Gastrocnemius medialis (tissue), 4 donors: ENCODE measurements around the gene MEN1. TPM values are rescaled to one million over a fixed set of nuclear protein-coding genes. Genes with fewer than 3 reads are reported as not detected.
"Not testable (repeated sequence)": the region's sequence is repeated elsewhere in the genome, so short reads cannot be mapped to it uniquely, and the experiment has no call there.

Experiments used
- ATAC-seq, 2 donors: fragments of 150-250 bp; one replicate each; pipeline ENCODE4 v1.9.1; 2016
- DNase-seq, 2 donors: peaks; one replicate each; pipeline ENCODE4 v3.0.0-alpha.2; 2019
- H3K27ac ChIP-seq, 4 donors: fragments of 200-600 bp; sonication (generic); 1 replicate in 1 of 4; 2 replicates in 3 of 4; pipeline ENCODE4 v1.5.1; 2016 to 2018; ENCODE audit warnings: mild to moderate bottlenecking in 2 of 4, moderate library complexity in 1 of 4
- H3K27me3 ChIP-seq, 3 donors: fragments of 200-600 bp; sonication (generic) in 2 of 3; 1 replicate in 1 of 3; 2 replicates in 2 of 3; pipeline versions ENCODE4 v1.5.1 to v1.6.0; 2016 to 2019; ENCODE audit warnings: mild to moderate bottlenecking in 1 of 3, moderate library complexity in 1 of 3
- H3K36me3 ChIP-seq, 2 donors: fragments of 200-600 bp; sonication (generic) in 1 of 2; one replicate each; pipeline ENCODE4 v1.5.1; 2017 to 2018
- H3K4me1 ChIP-seq, 2 donors: fragments of 200-600 bp; sonication (generic) in 1 of 2; one replicate each; pipeline ENCODE4 v1.5.1; 2016 to 2017; ENCODE audit warnings: mild to moderate bottlenecking in 2 of 2
- H3K4me3 ChIP-seq, 4 donors: fragments of 200-600 bp; sonication (generic) in 3 of 4; 1 replicate in 1 of 4; 2 replicates in 3 of 4; pipeline ENCODE4 v1.5.1; 2016 to 2019; ENCODE audit warnings: mild to moderate bottlenecking in 2 of 4
- H3K9me3 ChIP-seq, 3 donors: fragments of 200-600 bp; sonication (generic) in 2 of 3; 1 replicate in 1 of 3; 2 replicates in 2 of 3; pipeline ENCODE4 v1.5.1; 2016 to 2019
- CTCF ChIP-seq, 5 experiments: fragments of 450-650 bp in 3 of 5; fragments of 200-600 bp in 2 of 5; sonication (generic) in 2 of 5; IDR thresholded peaks in 4 of 5; conservative IDR thresholded peaks in 1 of 5; 1 replicate in 4 of 5; 2 replicates in 1 of 5; pipeline ENCODE4 v1.5.1; 2016 to 2019; ENCODE audit warnings: antibody characterized with exemption in 5 of 5, mild to moderate bottlenecking in 3 of 5, moderate library complexity in 3 of 5
- POLR2A ChIP-seq, 2 donors: fragments of 450-650 bp; IDR thresholded peaks; one replicate each; pipeline ENCODE4 v1.6.1; 2017; ENCODE audit warnings: antibody characterized with exemption in 2 of 2, mild to moderate bottlenecking in 2 of 2, moderate library complexity in 2 of 2
- in situ Hi-C, 4 donors: fragments of 200-750 bp; cut with MboI; loops; one replicate each; pipeline versions ENCODE4 v1.15.0 to v1.8.0; 2017; ENCODE audit warnings: low sequenced_read_pairs in 4 of 4
- intact Hi-C: fragments of 100-400 bp; cut with DNase I; formaldehyde crosslinking; loops from one replicate; pipeline ENCODE4 v1.15.1; 2023; ENCODE audit warnings: low total_unique reads
- total RNA-seq, 4 donors: library from RNA; depleted of rRNA; stranded (reverse); fragments of >200 nt; gene quantifications; one replicate each; pipeline versions ENCODE4 v1.1.0 to v1.2.3, GENCODE V29; 2016

Gene MEN1
- total RNA-seq, 4 donors from 2014 or later = 7.4 to 12.2 (median 9.8) TPM

- TF ChIP-seq POLR2A (IDR thresholded peaks at IDR 0.05) (no peak), CTCF (IDR thresholded peaks at IDR 0.05 in 4 of 5, conservative IDR thresholded peaks at IDR 0.05 in 1 of 5) (peak in 3 of 5 experiments; percentile 8 to 30 (median 22))
- DNase-seq (no peak), ATAC-seq (no peak)
- Histone ChIP-seq H3K27ac (peak overlapping the region; percentile 48 to 72 (median 58)), H3K27me3 (peaks cover 0 to 2% (median 0%) of the 10 kb centered on the region in 3 donors), H3K9me3 (no peaks in the 10 kb centered on the region), H3K36me3 (no peaks in the 10 kb centered on the region), H3K4me1 (peaks cover 58 to 63% of the 10 kb centered on the region in 2 donors), H3K4me3 (no peak overlapping the region)
- intact Hi-C loops (loop anchor here (5.0 to 10.0 kb wide), 3 partner anchors 148 to 265 kb away; partner anchors contain the start of genes ARL2, BATF2, TM7SF2 and ZNHIT2), in situ Hi-C loops (loop anchor here (5.0 kb wide), 2 partner anchors 38 to 43 kb away; no protein-coding TSS in a partner anchor)
Measured at GRCh38 chr11:64849598-64850356, 39.4 kb upstream of the MEN1 start.

- in situ Hi-C loops = loop anchor here (5.0 kb wide), 2 partner anchors 38 to 43 kb away; no protein-coding TSS in a partner anchor
- no peak for ATAC-seq
Measured at GRCh38 chr11:64848826-64849597, 38.7 kb upstream of the MEN1 start.

GRCh38 chr11:64848214-64848825, 38.0 kb upstream of the MEN1 start:
- Histone ChIP-seq H3K27me3 (peaks cover 0 to 3% (median 0%) of the 10 kb centered on the region in 3 donors), H3K27ac (peak overlapping the region in 3 of 4 donors; percentile 56 to 72 (median 60)), H3K4me1 (peaks cover 43 to 48% of the 10 kb centered on the region in 2 donors), H3K36me3 (no peaks in the 10 kb centered on the region), H3K9me3 (no peaks in the 10 kb centered on the region), H3K4me3 (no peak overlapping the region)
- DNase-seq = no peak
- intact Hi-C loops = loop anchor here (5.0 kb wide), 2 partner anchors 149 to 164 kb away; partner anchors contain the start of genes ARL2 and BATF2
- ATAC-seq = no peak
- TF ChIP-seq CTCF (IDR thresholded peaks at IDR 0.05 in 4 of 5, conservative IDR thresholded peaks at IDR 0.05 in 1 of 5) (no peak), POLR2A (IDR thresholded peaks at IDR 0.05) (no peak)
- in situ Hi-C loops = loop anchor here (5.0 kb wide), 2 partner anchors 39 to 44 kb away; no protein-coding TSS in a partner anchor

More at GRCh38 chr11:64848826-64849597, 38.7 kb upstream of the MEN1 start:
- no peak for DNase-seq
- Histone ChIP-seq H3K36me3 (no peaks in the 10 kb centered on the region), H3K4me3 (no peak overlapping the region), H3K27me3 (peaks cover 0 to 3% (median 0%) of the 10 kb centered on the region in 3 donors), H3K4me1 (peaks cover 50 to 55% of the 10 kb centered on the region in 2 donors), H3K9me3 (no peaks in the 10 kb centered on the region), H3K27ac (peak overlapping the region in 3 of 4 donors; percentile 56 to 72 (median 60))
- TF ChIP-seq POLR2A (IDR thresholded peaks at IDR 0.05) (no peak), CTCF (IDR thresholded peaks at IDR 0.05 in 4 of 5, conservative IDR thresholded peaks at IDR 0.05 in 1 of 5) (no peak)
- intact Hi-C loops = loop anchor here (5.0 kb wide), 2 partner anchors 148 to 163 kb away; partner anchors contain the start of genes ARL2 and BATF2

DNA sequence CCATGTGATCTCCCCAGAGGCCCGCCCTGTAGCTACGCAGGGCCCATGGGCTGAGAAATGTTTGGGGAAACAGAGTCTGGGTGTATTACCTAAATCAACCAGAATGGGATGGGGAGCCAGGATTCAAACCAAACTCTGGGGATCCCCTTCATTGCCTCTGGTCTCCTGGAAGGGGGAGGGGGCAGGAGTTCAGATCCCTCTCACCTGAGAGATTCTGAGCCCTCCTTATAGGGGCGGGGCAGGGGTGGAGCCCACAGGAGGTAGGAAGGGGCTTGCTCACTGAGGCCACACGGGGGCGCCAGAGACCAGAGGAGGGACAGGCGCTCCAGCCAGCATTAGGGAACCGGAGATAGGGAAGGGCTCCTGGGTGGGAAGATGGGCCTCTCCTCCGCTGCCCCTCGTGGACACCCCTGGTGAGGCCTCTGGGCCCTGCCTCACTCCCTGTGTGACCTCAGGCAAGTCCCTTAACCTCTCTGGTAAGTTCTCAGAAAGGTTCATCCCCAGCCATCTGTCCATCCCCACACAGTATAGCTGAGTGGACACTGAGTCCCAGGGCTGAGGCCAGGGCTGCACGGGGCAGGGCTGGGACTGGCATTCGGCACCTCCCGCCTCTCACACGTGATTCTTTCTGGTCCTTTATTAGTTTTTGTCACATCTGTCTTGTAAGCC, 36.8 kb upstream of the MEN1 start:
- ATAC-seq = peak; percentile 90 to 95
- TF ChIP-seq POLR2A (IDR thresholded peaks at IDR 0.05) (no peak), CTCF (IDR thresholded peaks at IDR 0.05 in 4 of 5, conservative IDR thresholded peaks at IDR 0.05 in 1 of 5) (peak; percentile 95 to 99 (median 99))

DNA sequence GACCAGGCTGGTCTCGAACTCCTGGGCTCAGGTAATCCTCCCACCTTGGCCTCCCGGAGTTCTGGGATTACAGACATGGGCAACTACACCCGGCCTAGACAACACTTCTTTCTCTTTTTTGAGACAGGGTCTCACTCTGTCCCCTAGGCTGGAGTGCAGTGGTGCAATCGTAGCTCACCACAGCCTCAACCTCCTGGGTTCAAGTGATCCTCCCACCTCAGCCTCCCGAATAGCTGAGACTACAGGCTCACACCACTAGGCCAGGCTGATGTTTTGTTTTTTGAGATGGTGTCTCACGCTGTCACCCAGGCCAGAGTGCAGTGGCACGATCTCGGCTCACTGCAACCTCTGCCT, 35.4 kb upstream of the MEN1 start:
- ATAC-seq, H3K9me3 ChIP-seq, H3K36me3 ChIP-seq, DNase-seq, H3K4me3 ChIP-seq, H3K27me3 ChIP-seq, H3K27ac ChIP-seq: not testable (repeated sequence)
- peaks cover 25 to 29% of the 10 kb centered on the region in 2 donors for H3K4me1 ChIP-seq
- in situ Hi-C loops (loop anchor here (5.0 kb wide), 2 partner anchors 42 to 47 kb away; no protein-coding TSS in a partner anchor), intact Hi-C loops (loop anchor here (5.0 kb wide), 2 partner anchors 152 to 167 kb away; partner anchors contain the start of genes ARL2 and BATF2)

More for the DNA sequence above, 36.8 kb upstream of the MEN1 start:
- Histone ChIP-seq H3K36me3 (no peaks in the 10 kb centered on the region), H3K27me3 (peaks cover 0 to 3% (median 0%) of the 10 kb centered on the region in 3 donors), H3K4me3 (no peak overlapping the region), H3K9me3 (no peaks in the 10 kb centered on the region), H3K4me1 (peaks cover 33 to 36% of the 10 kb centered on the region in 2 donors), H3K27ac (peak overlapping the region in 2 of 4 donors; percentile 22 to 34)
- DNase-seq = peak; percentile 78 to 86
- intact Hi-C loops (loop anchor here (1.0 to 5.0 kb wide), 4 partner anchors 41 to 165 kb away; partner anchors contain the start of genes ARL2 and BATF2), in situ Hi-C loops (loop anchor here (5.0 kb wide), 2 partner anchors 40 to 45 kb away; no protein-coding TSS in a partner anchor)
